Liver (tissue), 3 donors: Measurements from ENCODE around the gene HSD17B11.
"Not testable (repeated sequence)": the region's sequence is repeated elsewhere in the genome, so short reads cannot be mapped to it uniquely, and the experiment has no call there.

Experiments used
- CTCF ChIP-seq: fragments of 150-350 bp; IDR thresholded peaks from 2 replicates; pipeline ENCODE4 v1.5.1; 2017; ENCODE audit warnings: improper control_type of control experiment, low read depth, low read length; ENCODE audit not compliant: missing input control
- FOXA1 ChIP-seq: IDR thresholded peaks from 2 replicates; pipeline ENCODE4 v1.6.1; 2016; ENCODE audit warnings: antibody characterized with exemption
- GABPA ChIP-seq, 2 donors: IDR thresholded peaks in 1 of 2; conservative IDR thresholded peaks in 1 of 2; 2 replicates each; pipeline ENCODE4 v1.6.1; 2016; ENCODE audit warnings: antibody characterized with exemption in 2 of 2, mild to moderate bottlenecking in 1 of 2, moderate library complexity in 1 of 2
- REST ChIP-seq: IDR thresholded peaks from 2 replicates; pipeline ENCODE4 v1.6.1; 2016; ENCODE audit warnings: antibody characterized with exemption, mild to moderate bottlenecking
- donor health status: healthy.
- donor health status: healthy.

- TF ChIP-seq CTCF; FOXA1; REST; GABPA (IDR thresholded peaks at IDR 0.05 in 1 of 2, conservative IDR thresholded peaks at IDR 0.05 in 1 of 2): not testable (repeated sequence)
Measured at GRCh38 chr4:87418410-87418809, 27.4 kb upstream of the HSD17B11 start.
